Ishikawa (cell line): ENCODE results near the gene RAMP1.

ENCODE experiments used
- CEBPB ChIP-seq: IDR thresholded peaks from 2 replicates; pipeline ENCODE4 v1.6.1; 2012
- CREB1 ChIP-seq: IDR thresholded peaks from 2 replicates; pipeline ENCODE4 v1.6.1; 2012; ENCODE audit warnings: low read depth
- EGR1 ChIP-seq: IDR thresholded peaks from 2 replicates; pipeline ENCODE4 v1.6.1; 2012
- EP300 ChIP-seq: IDR thresholded peaks from 2 replicates; pipeline ENCODE4 v1.6.1; 2012; ENCODE audit warnings: borderline replicate concordance
- FOXM1 ChIP-seq: IDR thresholded peaks from 2 replicates; pipeline ENCODE4 v1.6.1; 2012; ENCODE audit warnings: low read depth, borderline replicate concordance
- MAX ChIP-seq: IDR thresholded peaks from 2 replicates; pipeline ENCODE4 v1.6.1; 2012
- NFIC ChIP-seq: IDR thresholded peaks from 2 replicates; pipeline ENCODE4 v1.6.1; 2012
- RAD21 ChIP-seq: IDR thresholded peaks from 2 replicates; pipeline ENCODE4 v1.6.1; 2012; ENCODE audit warnings: low read depth
- REST ChIP-seq: IDR thresholded peaks from 2 replicates; pipeline ENCODE4 v1.6.1; 2012; ENCODE audit warnings: low read depth, mild to moderate bottlenecking
- TAF1 ChIP-seq: IDR thresholded peaks from 2 replicates; pipeline ENCODE4 v1.6.1; 2012; ENCODE audit warnings: low read depth, mild to moderate bottlenecking
- TCF12 ChIP-seq: IDR thresholded peaks from 2 replicates; pipeline ENCODE4 v1.6.1; 2012; ENCODE audit warnings: low read depth
- TEAD4 ChIP-seq: IDR thresholded peaks from 2 replicates; pipeline ENCODE4 v1.6.1; 2012
- USF1 ChIP-seq: IDR thresholded peaks from 2 replicates; pipeline ENCODE4 v1.6.1; 2012
- YY1 ChIP-seq: IDR thresholded peaks from 2 replicates; pipeline ENCODE4 v1.6.1; 2012; ENCODE audit warnings: low read depth
- ZBTB7A ChIP-seq: IDR thresholded peaks from 2 replicates; pipeline ENCODE4 v1.6.1; 2012; ENCODE audit warnings: low read depth

Gene RAMP1

GRCh38 chr2:237879991-237880560 lies 20.7 kb downstream of the RAMP1 start:
- TF ChIP-seq EP300 (no peak), MAX (no peak), TAF1 (no peak), USF1 (no peak), YY1 (no peak), REST (no peak), TEAD4 (no peak), CEBPB (no peak), NFIC (no peak), ZBTB7A (no peak), EGR1 (no peak), TCF12 (no peak)

- TF ChIP-seq USF1 (no peak), ZBTB7A (no peak), EP300 (no peak), TCF12 (no peak), NFIC (no peak), TEAD4 (no peak), MAX (no peak), TAF1 (no peak), RAD21 (no peak), REST (no peak), EGR1 (no peak), CREB1 (no peak), FOXM1 (no peak), YY1 (no peak)
Observed at GRCh38 chr2:237882510-237883481, 23.4 kb downstream of the RAMP1 start.

GRCh38 chr2:237883951-237884446 lies 24.6 kb downstream of the RAMP1 start:
- TF ChIP-seq ZBTB7A (no peak), CEBPB (no peak), MAX (no peak), EGR1 (no peak), TCF12 (no peak), TAF1 (no peak), FOXM1 (no peak), CREB1 (no peak), REST (no peak), NFIC (no peak), RAD21 (no peak)
